NCI-H345 (cell line): ENCODE data around the gene IGF1R.

Experiments used
- DNase-seq: peaks from one replicate; lab custom pipeline; 2025; lab: John Stamatoyannopoulos, UW

IGF1R gene

GRCh38 chr15:98888820-98889479 lies 240.6 kb downstream of the IGF1R start:
- DNase-seq = no peak

- DNase-seq = no peak
Observed at GRCh38 chr15:98889930-98890695, 241.8 kb downstream of the IGF1R start.

- DNase-seq = no peak
Observed at GRCh38 chr15:98891301-98891700, 243.0 kb downstream of the IGF1R start.

GRCh38 chr15:98893401-98893800 lies 245.1 kb downstream of the IGF1R start:
- no peak for DNase-seq

- DNase-seq = no peak
Observed at GRCh38 chr15:98894312-98894711, 246.0 kb downstream of the IGF1R start.

GRCh38 chr15:98896002-98896721 lies 247.8 kb downstream of the IGF1R start:
- DNase-seq = peak; percentile 9

GRCh38 chr15:98896802-98897732 lies 248.7 kb downstream of the IGF1R start:
- DNase-seq = peak; percentile 78

- no peak for DNase-seq
Observed at GRCh38 chr15:98898122-98898521, 249.8 kb downstream of the IGF1R start.

- DNase-seq = peak; percentile 72
Observed at GRCh38 chr15:98899272-98900021, 251.1 kb downstream of the IGF1R start.

- DNase-seq = no peak
Observed at GRCh38 chr15:98900356-98900755, 252.0 kb downstream of the IGF1R start.

- DNase-seq = no peak
Observed at GRCh38 chr15:98901434-98902072, 253.2 kb downstream of the IGF1R start.

- DNase-seq = no peak
Observed at GRCh38 chr15:98902931-98903330, 254.6 kb downstream of the IGF1R start.

GRCh38 chr15:98903377-98904018 lies 255.2 kb downstream of the IGF1R start:
- no peak for DNase-seq

- DNase-seq = peak; percentile 40
Observed at GRCh38 chr15:98904544-98904943, 256.2 kb downstream of the IGF1R start.

GRCh38 chr15:98905963-98906711 lies 257.8 kb downstream of the IGF1R start:
- no peak for DNase-seq

GRCh38 chr15:98906712-98907083 lies 258.4 kb downstream of the IGF1R start:
- no peak for DNase-seq

GRCh38 chr15:98907927-98908471 lies 259.7 kb downstream of the IGF1R start:
- no peak for DNase-seq

GRCh38 chr15:98909968-98910885 lies 261.9 kb downstream of the IGF1R start:
- no peak for DNase-seq
